ENCODE results near the gene GPRASP1. TPM values are rescaled to one million over a fixed set of nuclear protein-coding genes. Genes with fewer than 3 reads are reported as not detected.

The GPRASP1 gene, protein sequence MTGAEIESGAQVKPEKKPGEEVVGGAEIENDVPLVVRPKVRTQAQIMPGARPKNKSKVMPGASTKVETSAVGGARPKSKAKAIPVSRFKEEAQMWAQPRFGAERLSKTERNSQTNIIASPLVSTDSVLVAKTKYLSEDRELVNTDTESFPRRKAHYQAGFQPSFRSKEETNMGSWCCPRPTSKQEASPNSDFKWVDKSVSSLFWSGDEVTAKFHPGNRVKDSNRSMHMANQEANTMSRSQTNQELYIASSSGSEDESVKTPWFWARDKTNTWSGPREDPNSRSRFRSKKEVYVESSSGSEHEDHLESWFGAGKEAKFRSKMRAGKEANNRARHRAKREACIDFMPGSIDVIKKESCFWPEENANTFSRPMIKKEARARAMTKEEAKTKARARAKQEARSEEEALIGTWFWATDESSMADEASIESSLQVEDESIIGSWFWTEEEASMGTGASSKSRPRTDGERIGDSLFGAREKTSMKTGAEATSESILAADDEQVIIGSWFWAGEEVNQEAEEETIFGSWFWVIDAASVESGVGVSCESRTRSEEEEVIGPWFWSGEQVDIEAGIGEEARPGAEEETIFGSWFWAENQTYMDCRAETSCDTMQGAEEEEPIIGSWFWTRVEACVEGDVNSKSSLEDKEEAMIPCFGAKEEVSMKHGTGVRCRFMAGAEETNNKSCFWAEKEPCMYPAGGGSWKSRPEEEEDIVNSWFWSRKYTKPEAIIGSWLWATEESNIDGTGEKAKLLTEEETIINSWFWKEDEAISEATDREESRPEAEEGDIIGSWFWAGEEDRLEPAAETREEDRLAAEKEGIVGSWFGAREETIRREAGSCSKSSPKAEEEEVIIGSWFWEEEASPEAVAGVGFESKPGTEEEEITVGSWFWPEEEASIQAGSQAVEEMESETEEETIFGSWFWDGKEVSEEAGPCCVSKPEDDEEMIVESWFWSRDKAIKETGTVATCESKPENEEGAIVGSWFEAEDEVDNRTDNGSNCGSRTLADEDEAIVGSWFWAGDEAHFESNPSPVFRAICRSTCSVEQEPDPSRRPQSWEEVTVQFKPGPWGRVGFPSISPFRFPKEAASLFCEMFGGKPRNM (N-terminal part only)
- total RNA-seq (10 to 100 TPM; 13.6 to 28.6 (median 24.6) TPM), polyA plus RNA-seq (1 to 10 TPM in 1 of 3 donors, under 1 TPM in 2; 0.23 to 5.0 (median 0.60) TPM)

- Histone ChIP-seq H3K36me3 (no peaks in the 10 kb centered on the region), H3K27ac (peak within 1 kb of the TSS; percentile 80 to 89 (median 85)), H3K9me3 (no peaks in the 10 kb centered on the region), H3K4me1 (peaks cover 0 to 18% (median 3%) of the 10 kb centered on the region in 4 donors), H3K27me3 (no peaks in the 10 kb centered on the region), H3K4me3 (peak within 1 kb of the TSS; percentile 65 to 73 (median 68))
- intact Hi-C loops (cut with DNase I), result loop anchor here (1.0 to 5.0 kb wide), 4 partner anchors 52 to 134 kb away; partner anchors contain the start of genes ARMCX5, GPRASP2 and TMSB15A
- WGBS, 2 donors, result 1% methylated on average over 60 to 61 of the region's 61 CpGs
- DNase-seq, result peak; percentile 91
- TF ChIP-seq POLR2AphosphoS5 (IDR thresholded peaks at IDR 0.05) (peak; percentile 73 to 87 (median 82)), EP300 (IDR thresholded peaks at IDR 0.05) (no peak), POLR2A (IDR thresholded peaks at IDR 0.05) (peak in 1 of 2 donors; percentile 46)
Measured at GRCh38 chrX:102651242-102652011, at the start of gene GPRASP1. GPRASP1 (plus strand) TSS chrX:102651483; CDS start chrX:102653914, 2,431 bp downstream.

DNA sequence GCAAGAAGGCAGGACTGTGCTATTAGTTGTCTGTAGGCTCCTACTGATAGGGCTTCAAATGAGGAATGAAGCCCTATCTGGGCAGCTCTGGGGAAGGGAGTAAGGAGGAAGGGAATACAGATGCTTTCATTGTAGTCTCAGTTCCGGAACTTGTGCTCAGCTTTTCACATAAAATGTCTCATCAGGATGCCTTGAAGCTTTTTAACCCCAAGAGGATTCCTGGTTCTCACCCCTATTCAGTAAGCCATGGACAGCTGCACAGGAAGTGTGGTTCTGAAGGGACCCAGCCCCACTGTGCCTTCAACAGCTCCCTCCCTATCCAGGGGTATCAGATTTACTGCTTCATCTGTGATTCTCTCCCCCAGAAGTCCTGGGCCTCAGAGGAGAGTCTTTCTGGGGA, 47.0 kb upstream of the GPRASP1 start:
- DNase-seq, result no peak
- 63 to 81% methylated on average over 1 of the region's 1 CpG for WGBS, 2 donors
- intact Hi-C loops (cut with DNase I), result loop anchor here (5.0 kb wide), 1 partner anchor 163 kb away; no protein-coding TSS in a partner anchor

DNA sequence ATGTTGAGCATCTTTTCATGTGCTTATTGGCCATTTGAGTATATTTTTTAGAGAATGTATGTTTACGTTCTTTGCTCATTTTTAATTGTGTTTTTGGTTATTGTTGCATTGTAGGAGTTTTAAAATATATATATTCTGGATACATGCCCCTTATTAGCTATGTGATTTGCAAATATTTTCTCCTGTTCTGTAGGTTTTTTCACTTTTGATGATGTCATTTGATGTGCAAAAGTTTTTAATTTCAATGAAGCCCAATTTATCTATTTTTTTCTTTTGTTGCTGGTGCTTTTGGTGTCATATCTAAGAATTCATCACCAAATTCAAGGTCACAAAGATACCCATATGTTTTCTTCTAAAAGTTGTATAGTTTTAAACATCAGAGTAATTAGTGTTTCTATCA, 45.2 kb upstream of the GPRASP1 start:
- Histone ChIP-seq H3K27me3 (no peaks in the 10 kb centered on the region), H3K36me3 (no peaks in the 10 kb centered on the region), H3K4me3 (no peak overlapping the region), H3K9me3 (no peaks in the 10 kb centered on the region), H3K27ac (no peak overlapping the region), H3K4me1 (no peaks in the 10 kb centered on the region)
- 95 to 96% methylated on average over 1 of the region's 1 CpG for WGBS, 2 donors
- intact Hi-C loops (cut with DNase I), result no loop called here
- DNase-seq, result no peak
- TF ChIP-seq, protein P1, sequence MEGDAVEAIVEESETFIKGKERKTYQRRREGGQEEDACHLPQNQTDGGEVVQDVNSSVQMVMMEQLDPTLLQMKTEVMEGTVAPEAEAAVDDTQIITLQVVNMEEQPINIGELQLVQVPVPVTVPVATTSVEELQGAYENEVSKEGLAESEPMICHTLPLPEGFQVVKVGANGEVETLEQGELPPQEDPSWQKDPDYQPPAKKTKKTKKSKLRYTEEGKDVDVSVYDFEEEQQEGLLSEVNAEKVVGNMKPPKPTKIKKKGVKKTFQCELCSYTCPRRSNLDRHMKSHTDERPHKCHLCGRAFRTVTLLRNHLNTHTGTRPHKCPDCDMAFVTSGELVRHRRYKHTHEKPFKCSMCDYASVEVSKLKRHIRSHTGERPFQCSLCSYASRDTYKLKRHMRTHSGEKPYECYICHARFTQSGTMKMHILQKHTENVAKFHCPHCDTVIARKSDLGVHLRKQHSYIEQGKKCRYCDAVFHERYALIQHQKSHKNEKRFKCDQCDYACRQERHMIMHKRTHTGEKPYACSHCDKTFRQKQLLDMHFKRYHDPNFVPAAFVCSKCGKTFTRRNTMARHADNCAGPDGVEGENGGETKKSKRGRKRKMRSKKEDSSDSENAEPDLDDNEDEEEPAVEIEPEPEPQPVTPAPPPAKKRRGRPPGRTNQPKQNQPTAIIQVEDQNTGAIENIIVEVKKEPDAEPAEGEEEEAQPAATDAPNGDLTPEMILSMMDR (IDR thresholded peaks at IDR 0.05), result no peak
- TF ChIP-seq EP300 (IDR thresholded peaks at IDR 0.05) (no peak), POLR2AphosphoS5 (IDR thresholded peaks at IDR 0.05) (no peak), POLR2A (IDR thresholded peaks at IDR 0.05) (no peak)

More for the DNA sequence above, 47.0 kb upstream of the GPRASP1 start:
- Histone ChIP-seq H3K4me1 (peaks cover 0 to 4% (median 0%) of the 10 kb centered on the region in 4 donors), H3K4me3 (no peak overlapping the region), H3K9me3 (no peaks in the 10 kb centered on the region), H3K27me3 (no peaks in the 10 kb centered on the region), H3K36me3 (no peaks in the 10 kb centered on the region), H3K27ac (no peak overlapping the region)
- TF ChIP-seq POLR2A (IDR thresholded peaks at IDR 0.05), result no peak
- no peak for TF ChIP-seq EP300 (IDR thresholded peaks at IDR 0.05)
- TF ChIP-seq, protein P1 (IDR thresholded peaks at IDR 0.05), result no peak
- no peak for TF ChIP-seq POLR2AphosphoS5 (IDR thresholded peaks at IDR 0.05)

DNA sequence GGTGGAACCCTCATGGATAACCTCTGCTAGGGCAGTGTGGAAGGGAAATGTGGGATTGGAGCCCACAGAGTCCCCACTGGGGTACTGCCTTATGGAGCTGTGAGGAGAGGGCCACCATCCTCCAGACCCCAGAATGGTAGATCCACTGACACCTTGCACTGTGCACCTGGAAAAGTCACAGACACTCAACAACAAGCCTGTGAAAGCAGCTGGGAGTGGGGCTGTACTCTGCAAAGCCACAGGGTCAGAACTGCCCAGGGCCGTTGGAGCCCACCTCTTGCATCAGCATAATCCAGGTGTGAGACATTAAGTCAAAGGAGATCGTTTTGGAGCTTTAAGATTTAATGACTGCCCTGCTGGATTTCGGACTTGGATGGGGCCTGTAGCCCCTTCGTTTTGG, 40.4 kb upstream of the GPRASP1 start:
- intact Hi-C loops (cut with DNase I), result no loop called here
- no peaks in the 10 kb centered on the region for H3K9me3 ChIP-seq
- no peak overlapping the region for H3K4me3 ChIP-seq
- TF ChIP-seq POLR2AphosphoS5 (IDR thresholded peaks at IDR 0.05) (no peak), EP300 (IDR thresholded peaks at IDR 0.05) (no peak), POLR2A (IDR thresholded peaks at IDR 0.05) (no peak)
- TF ChIP-seq, protein P1 (IDR thresholded peaks at IDR 0.05), result no peak
- WGBS, 2 donors, result 91 to 94% methylated on average over 4 of the region's 4 CpGs
- DNase-seq, result no peak
- no peaks in the 10 kb centered on the region for H3K4me1 ChIP-seq
- no peaks in the 10 kb centered on the region for H3K36me3 ChIP-seq
- no peaks in the 10 kb centered on the region for H3K27me3 ChIP-seq
- no peak overlapping the region for H3K27ac ChIP-seq

Measured in sigmoid colon (tissue), 7 donors.